ENCODE data around the gene WNT8B. TPM values are rescaled to one million over a fixed set of nuclear protein-coding genes. Genes with fewer than 3 reads are reported as not detected.

WNT8B gene
- total and polyA plus RNA-seq, 2 of the 13 experiments (the other 11 are each of a cell fraction or from before 2014, with no cell fraction given): 0.07 to 0.20 TPM

- DNase-seq (ENCODE audit: low spot score): no peak
- no TSS peak for BruUV-seq (replicated peaks)
- TF ChIP-seq FOXA3 (CRISPR knock-in tag; IDR thresholded peaks at IDR 0.05) (no peak), SAP130 (CRISPR knock-in tag; IDR thresholded peaks at IDR 0.05; ENCODE audit: low read depth) (no peak), HOXA3 (CRISPR knock-in tag; IDR thresholded peaks at IDR 0.05) (no peak), ARID5B (CRISPR knock-in tag; IDR thresholded peaks at IDR 0.05) (no peak), FOXM1 (CRISPR knock-in tag; IDR thresholded peaks at IDR 0.05) (no peak), BHLHE40 (IDR thresholded peaks at IDR 0.05; ENCODE audit: low read length) (no peak), ZBTB38 (CRISPR knock-in tag; IDR thresholded peaks at IDR 0.05) (no peak), DPF2 (CRISPR knock-in tag; IDR thresholded peaks at IDR 0.05; ENCODE audit: borderline replicate concordance, low read depth) (no peak)
- WGBS (ENCODE audit: low lambda C conversion rate): 97% methylated on average over 6 of the region's 6 CpGs
- intact Hi-C loops (cut with micrococcal nuclease; ENCODE audit: unreplicated experiment): no loop called here
- CTCF ChIA-PET (ENCODE audit: low intra/inter-chr PET ratio, low total read pairs): no interaction called here
- H3K36me3 ChIP-seq (replicated peaks in 1 of 2; ENCODE audit: control insufficient read depth in 1 of 2, insufficient read depth in 2 of 2, low read length in 2 of 2): peaks cover 4 to 28% of the 10 kb centered on the region in 2 experiments
- no peak overlapping the region for H3K9ac ChIP-seq (ENCODE audit: insufficient read depth, low read depth, low read length)
- no peaks in the 10 kb centered on the region for H4K20me1 ChIP-seq (ENCODE audit: insufficient read depth, low read length)
- no peak overlapping the region for H2AFZ ChIP-seq (ENCODE audit: low read length)
- no peak overlapping the region for H3K4me3 ChIP-seq (replicated peaks in 1 of 3; ENCODE audit: insufficient read depth in 1 of 3, low read depth in 2 of 3, low read length in 3 of 3)
- in situ Hi-C loops (cut with HindIII; ENCODE audit: extremely low pct_ligation_motif_present, low pct_unique_long_range_greater_than_20kb): no loop called here
- peaks cover 9% of the 10 kb centered on the region for H3K79me2 ChIP-seq (ENCODE audit: insufficient read depth, low read length)
- peaks cover 22% of the 10 kb centered on the region for H3K4me1 ChIP-seq (ENCODE audit: insufficient read depth, low read length)
- no peaks in the 10 kb centered on the region; a peak in 1 of 5 replicates for H3K27me3 ChIP-seq (ENCODE audit: control insufficient read depth in 1 of 2, insufficient read depth in 2 of 2, low read length in 2 of 2)
- H3K9me3 ChIP-seq (ENCODE audit: low read length): no peaks in the 10 kb centered on the region
- no peak for ATAC-seq
- POLR2A ChIA-PET: no interaction called here
- H3K4me2 ChIP-seq (ENCODE audit: low read depth, low read length): no peak overlapping the region
- no peak for FAIRE-seq
- H3K27ac ChIP-seq (ENCODE audit: extremely low read length, insufficient read depth, low read length): no peak overlapping the region
Measured at GRCh38 chr10:100524206-100524605, 61.4 kb downstream of the WNT8B start.

Data from HepG2 (cell line).